ENCODE measurements around the gene CCT7. TPM values are rescaled to one million over a fixed set of nuclear protein-coding genes. Genes with fewer than 3 reads are reported as not detected.

CCT7 gene
- total RNA-seq, 3 donors from 2014 or later (not counting 1 experiment from before 2014, with no cell fraction given) = 82.3 to 114 (median 112) TPM

- TF ChIP-seq CTCF (IDR thresholded peaks at IDR 0.05) = no peak
- Histone ChIP-seq H3K4me3 (ENCODE audit: low read length) (no peak overlapping the region), H3K27me3 (ENCODE audit: control insufficient read depth, insufficient read depth, low read length) (no peaks in the 10 kb centered on the region), H3K4me1 (ENCODE audit: control insufficient read depth, insufficient read depth, low read length) (peaks cover 17% of the 10 kb centered on the region), H3K36me3 (ENCODE audit: control insufficient read depth, insufficient read depth, low read length) (peaks cover 22% of the 10 kb centered on the region), H3K27ac (ENCODE audit: low read length) (no peak overlapping the region), H3K9me3 (ENCODE audit: control insufficient read depth, insufficient read depth, low read length) (no peaks in the 10 kb centered on the region)
- intact Hi-C loops (cut with micrococcal nuclease) = loop anchor here (10.0 kb wide), 1 partner anchor 1218 kb away; the partner anchor contains the start of genes INO80B and WBP1
- WGBS (ENCODE audit: insufficient coverage) = 53% methylated on average over 1 of the region's 1 CpG
- H3K4me3 Mint-ChIP-seq = no peak overlapping the region
- H3K9me3 Mint-ChIP-seq = no peaks in the 10 kb centered on the region
- peaks cover 39 to 52% of the 10 kb centered on the region in 2 donors for H3K4me1 Mint-ChIP-seq
- no peak for ATAC-seq
- no peak for DNase-seq
- H3K27me3 Mint-ChIP-seq (ENCODE audit: low read depth in 2 of 2) = no peaks in the 10 kb centered on the region
- no peaks in the 10 kb centered on the region for H3K36me3 Mint-ChIP-seq
- H3K27ac Mint-ChIP-seq = peak overlapping the region; percentile 0 to 53
Observed at GRCh38 chr2:73237168-73237567, 3.1 kb downstream of the CCT7 start.

- peak overlapping the region in 1 of 2 donors; percentile 65 for H3K27ac Mint-ChIP-seq
- H3K4me3 Mint-ChIP-seq = no peak overlapping the region
- Histone ChIP-seq H3K4me3 (ENCODE audit: low read length) (no peak overlapping the region), H3K27ac (ENCODE audit: low read length) (no peak overlapping the region), H3K4me1 (ENCODE audit: control insufficient read depth, insufficient read depth, low read length) (peaks cover 10% of the 10 kb centered on the region), H3K9me3 (ENCODE audit: control insufficient read depth, insufficient read depth, low read length) (no peaks in the 10 kb centered on the region), H3K36me3 (ENCODE audit: control insufficient read depth, insufficient read depth, low read length) (peaks cover 30% of the 10 kb centered on the region), H3K27me3 (ENCODE audit: control insufficient read depth, insufficient read depth, low read length) (no peaks in the 10 kb centered on the region)
- TF ChIP-seq CTCF (IDR thresholded peaks at IDR 0.05) = no peak
- peaks cover 39 to 43% of the 10 kb centered on the region in 2 donors for H3K4me1 Mint-ChIP-seq
- intact Hi-C loops (cut with micrococcal nuclease) = loop anchor here (10.0 kb wide), 1 partner anchor 1217 kb away; the partner anchor contains the start of genes INO80B and WBP1
- DNase-seq = no peak
- no peaks in the 10 kb centered on the region for H3K9me3 Mint-ChIP-seq
- ATAC-seq = no peak
- H3K27me3 Mint-ChIP-seq (ENCODE audit: low read depth in 2 of 2) = no peaks in the 10 kb centered on the region
- no peaks in the 10 kb centered on the region for H3K36me3 Mint-ChIP-seq
- 96% methylated on average over 3 of the region's 3 CpGs for WGBS (ENCODE audit: insufficient coverage)
Observed at GRCh38 chr2:73238149-73238548, 4.0 kb downstream of the CCT7 start.

- no peak overlapping the region for H3K4me3 ChIP-seq (ENCODE audit: low read length)
- DNase-seq = no peak
- no peak for ATAC-seq
- H3K4me1 ChIP-seq (ENCODE audit: control insufficient read depth, insufficient read depth, low read length) = peaks cover 6% of the 10 kb centered on the region
- Mint-ChIP-seq H3K9me3 (no peaks in the 10 kb centered on the region), H3K27ac (no peak overlapping the region), H3K4me3 (no peak overlapping the region), H3K36me3 (no peaks in the 10 kb centered on the region), H3K4me1 (peaks cover 34 to 35% of the 10 kb centered on the region in 2 donors), H3K27me3 (ENCODE audit: low read depth in 2 of 2) (no peaks in the 10 kb centered on the region)
- H3K9me3 ChIP-seq (ENCODE audit: control insufficient read depth, insufficient read depth, low read length) = no peaks in the 10 kb centered on the region
- intact Hi-C loops (cut with micrococcal nuclease) = loop anchor here (10.0 kb wide), 1 partner anchor 1216 kb away; the partner anchor contains the start of genes INO80B and WBP1
- no peaks in the 10 kb centered on the region for H3K27me3 ChIP-seq (ENCODE audit: control insufficient read depth, insufficient read depth, low read length)
- 93% methylated on average over 1 of the region's 1 CpG for WGBS (ENCODE audit: insufficient coverage)
- no peak overlapping the region for H3K27ac ChIP-seq (ENCODE audit: low read length)
- H3K36me3 ChIP-seq (ENCODE audit: control insufficient read depth, insufficient read depth, low read length) = peaks cover 38% of the 10 kb centered on the region
- TF ChIP-seq CTCF (IDR thresholded peaks at IDR 0.05) = no peak
Observed at GRCh38 chr2:73238976-73239375, 4.9 kb downstream of the CCT7 start.

- Mint-ChIP-seq H3K36me3 (no peaks in the 10 kb centered on the region), H3K9me3 (no peaks in the 10 kb centered on the region), H3K4me1 (peaks cover 27 to 30% of the 10 kb centered on the region in 2 donors), H3K4me3 (no peak overlapping the region), H3K27me3 (ENCODE audit: low read depth in 2 of 2) (no peaks in the 10 kb centered on the region), H3K27ac (peak overlapping the region in 1 of 2 donors; percentile 31)
- H3K36me3 ChIP-seq (ENCODE audit: control insufficient read depth, insufficient read depth, low read length) = peaks cover 46% of the 10 kb centered on the region
- H3K9me3 ChIP-seq (ENCODE audit: control insufficient read depth, insufficient read depth, low read length) = no peaks in the 10 kb centered on the region
- no peak for DNase-seq
- H3K4me3 ChIP-seq (ENCODE audit: low read length) = no peak overlapping the region
- intact Hi-C loops (cut with micrococcal nuclease) = loop anchor here (10.0 kb wide), 1 partner anchor 1215 kb away; the partner anchor contains the start of genes INO80B and WBP1
- no peak for ATAC-seq
- no peak for TF ChIP-seq CTCF (IDR thresholded peaks at IDR 0.05)
- H3K4me1 ChIP-seq (ENCODE audit: control insufficient read depth, insufficient read depth, low read length) = peaks cover 5% of the 10 kb centered on the region
- no peaks in the 10 kb centered on the region for H3K27me3 ChIP-seq (ENCODE audit: control insufficient read depth, insufficient read depth, low read length)
- no peak overlapping the region for H3K27ac ChIP-seq (ENCODE audit: low read length)
- WGBS (ENCODE audit: insufficient coverage) = 80% methylated on average over 3 of the region's 3 CpGs
Observed at GRCh38 chr2:73239776-73240175, 5.7 kb downstream of the CCT7 start.

Measured in natural killer cell (primary cell).